DMS 273 treated with DMSO at 0.1 percent for 48 hours (cell line): ENCODE results near the gene NRXN2.

ENCODE experiments used
- DNase-seq: peaks from one replicate; lab custom pipeline; 2025; lab: John Stamatoyannopoulos, UW

Gene NRXN2

GRCh38 chr11:64743591-64744543, 20.9 kb upstream of the NRXN2 start, which contains the start of gene RASGRP2:
Gene RASGRP2 (minus strand): TSS chr11:64744142. CDS start chr11:64742866, 1,276 bp downstream.
- DNase-seq = no peak

DNA sequence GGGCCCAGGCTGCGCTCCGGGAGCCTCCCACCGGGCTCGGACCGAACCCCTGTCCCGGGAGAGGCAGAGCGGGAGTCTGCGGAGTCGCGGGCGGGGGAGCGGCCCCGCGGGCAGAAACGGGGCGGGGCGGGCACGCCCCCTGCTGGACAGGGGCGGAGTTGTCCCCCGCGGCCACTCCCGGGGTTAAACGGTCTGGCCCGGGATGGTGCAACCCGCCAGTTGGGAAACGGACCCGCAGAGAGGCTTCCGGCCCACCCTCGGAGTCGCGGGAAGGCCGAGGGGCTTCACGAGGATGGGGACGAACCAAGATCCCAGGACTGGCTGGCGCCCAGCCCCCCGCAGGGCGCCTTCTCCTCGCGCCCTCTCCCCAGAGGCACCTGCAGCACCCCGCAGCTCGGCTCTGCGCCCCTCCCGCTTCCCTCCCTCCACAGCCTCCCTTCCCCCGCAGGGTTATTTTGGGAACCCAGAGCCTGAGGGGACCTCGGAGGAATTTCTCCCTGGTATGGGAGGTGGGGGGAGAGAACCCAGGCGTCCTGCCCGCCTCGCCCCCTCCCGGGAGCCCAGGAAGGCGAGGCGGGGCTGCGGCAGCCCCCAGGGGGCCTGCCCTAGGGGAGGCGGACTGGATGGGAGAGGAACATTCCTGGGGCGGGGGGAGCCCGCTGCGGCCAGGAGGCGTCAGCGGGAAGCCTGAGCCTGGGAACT, 20.0 kb upstream of the NRXN2 start:
- no peak for DNase-seq

DNA sequence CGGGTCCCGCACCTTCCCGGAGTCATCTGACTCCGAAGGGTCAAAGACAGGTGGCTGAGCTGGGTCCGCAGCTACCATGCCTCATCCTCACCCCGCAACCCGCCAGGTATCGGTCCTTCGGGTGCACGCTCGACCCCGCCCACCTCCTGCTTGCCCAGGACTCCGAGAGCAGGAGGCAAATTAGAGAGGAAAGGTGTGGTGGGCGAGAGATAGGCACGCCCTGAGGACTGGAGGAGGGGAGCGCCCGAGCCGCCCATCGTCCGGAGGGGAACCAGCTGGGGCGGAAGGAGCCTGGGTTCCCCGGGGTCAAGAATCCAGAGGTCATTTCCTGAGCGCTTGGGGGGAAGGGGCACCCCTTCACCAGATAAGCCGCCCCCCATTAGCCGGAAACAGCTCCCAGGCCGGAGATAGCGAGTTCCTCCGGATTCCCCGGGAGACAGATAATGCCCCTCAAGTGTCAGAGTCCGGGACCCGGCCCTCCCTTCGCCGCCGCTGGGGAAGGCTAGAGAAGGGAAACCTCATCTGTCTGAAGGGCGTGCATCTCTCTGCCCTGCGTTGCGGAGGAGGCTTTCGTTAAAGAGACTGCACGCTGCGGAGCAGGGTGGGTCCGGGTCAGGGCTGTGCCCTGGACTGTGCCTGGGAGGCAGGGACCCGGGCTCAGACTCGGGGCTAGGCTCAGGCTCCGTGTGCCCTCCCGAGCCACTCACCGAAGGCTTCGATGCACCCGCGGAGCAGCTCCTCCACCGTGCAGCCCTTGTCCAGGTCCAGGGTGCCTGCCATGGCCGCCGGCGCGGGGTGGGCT, 19.3 kb upstream of the NRXN2 start:
- no peak for DNase-seq

DNA sequence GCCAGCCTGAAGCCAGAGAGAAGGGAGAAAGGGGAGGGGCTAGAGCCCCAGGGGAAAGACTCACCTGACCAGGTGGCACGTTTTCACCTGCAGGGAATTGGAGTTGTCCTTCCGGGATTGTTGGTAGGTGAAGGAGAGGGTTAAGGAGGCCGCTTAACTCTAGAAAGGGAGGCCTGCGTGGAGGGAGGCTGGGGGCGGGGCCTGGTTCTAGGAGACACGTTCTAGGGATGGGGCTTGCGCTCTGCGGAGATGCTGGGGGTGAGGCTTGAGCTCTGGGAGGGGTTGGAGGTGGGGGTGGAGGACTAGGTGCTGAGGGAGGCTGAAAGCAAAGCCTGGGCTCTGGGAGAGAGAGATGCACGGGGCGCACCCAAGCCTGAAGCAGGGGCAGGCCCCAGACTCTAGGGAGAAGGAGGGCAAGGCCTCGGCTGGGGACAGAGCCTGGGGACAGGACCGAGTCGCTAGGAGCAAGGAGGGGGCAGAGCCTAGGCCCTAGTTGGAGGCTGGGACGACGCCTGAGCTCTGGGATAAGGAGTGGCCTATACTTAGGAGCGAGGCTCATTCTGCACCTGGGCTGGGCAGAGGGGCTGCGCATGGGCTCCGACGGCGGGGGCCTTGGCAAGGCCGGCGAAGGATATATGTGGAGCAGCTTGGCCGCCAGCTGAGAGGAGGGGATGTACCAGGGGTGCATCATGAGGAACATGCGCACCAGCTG, 18.5 kb upstream of the NRXN2 start:
- no peak for DNase-seq

- DNase-seq = no peak
Observed at GRCh38 chr11:64739871-64740270, 16.9 kb upstream of the NRXN2 start.

DNA sequence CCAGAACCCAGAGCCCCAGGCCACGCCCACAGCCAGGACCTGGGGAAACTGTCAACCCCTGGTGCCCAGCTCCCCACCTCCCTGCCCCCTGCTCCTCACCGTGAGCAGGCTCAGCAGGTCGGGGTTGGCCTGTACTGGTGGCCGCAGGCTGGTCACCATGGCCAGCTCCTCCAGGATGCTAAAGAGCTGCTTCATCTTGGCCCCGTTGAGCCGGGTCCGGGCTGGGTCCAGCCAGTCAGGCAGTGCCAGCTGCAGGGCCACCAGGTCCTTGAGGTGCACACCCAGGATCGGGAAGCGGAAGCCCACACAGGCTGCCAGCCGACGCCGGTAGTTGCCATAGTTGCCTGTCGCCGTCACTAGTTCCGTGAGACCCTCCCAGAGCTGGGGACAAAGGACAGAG, 13.7 kb upstream of the NRXN2 start:
- no peak for DNase-seq

DNA sequence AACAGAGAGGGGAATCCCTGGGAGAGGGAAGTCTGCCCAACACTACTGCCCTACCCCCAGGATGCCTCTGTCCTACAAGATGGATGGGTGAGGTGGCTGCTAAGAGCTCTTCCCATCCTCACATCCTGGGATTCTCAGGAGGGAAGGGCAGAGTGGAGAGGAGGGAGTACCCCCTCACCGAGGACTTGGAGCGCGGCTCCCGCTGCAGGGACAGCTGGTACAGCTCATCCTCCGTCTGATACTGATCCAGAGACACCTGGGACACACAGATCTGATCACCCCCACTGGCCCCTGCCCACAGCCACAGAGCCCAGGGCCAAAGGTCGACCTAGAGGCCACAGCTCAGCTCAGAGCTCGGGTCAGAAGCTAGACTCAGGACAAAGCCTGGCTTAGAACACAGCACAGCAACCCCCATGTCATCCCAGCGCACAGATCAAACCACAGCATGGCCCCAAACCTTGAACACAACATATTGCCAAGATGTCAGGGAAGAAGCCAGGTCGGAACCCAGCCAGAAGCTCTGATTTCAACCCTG, 12.8 kb upstream of the NRXN2 start:
- no peak for DNase-seq

GRCh38 chr11:64734811-64735724, 12.1 kb upstream of the NRXN2 start:
- no peak for DNase-seq

- DNase-seq = no peak
Observed at GRCh38 chr11:64731601-64732000, 8.6 kb upstream of the NRXN2 start.

GRCh38 chr11:64729851-64730382, 6.9 kb upstream of the NRXN2 start:
- no peak for DNase-seq

GRCh38 chr11:64728757-64729365, 5.9 kb upstream of the NRXN2 start:
- DNase-seq = no peak

GRCh38 chr11:64726867-64727530, 4.0 kb upstream of the NRXN2 start:
- DNase-seq = no peak

GRCh38 chr11:64726211-64726641, 3.2 kb upstream of the NRXN2 start:
- DNase-seq = no peak

DNA sequence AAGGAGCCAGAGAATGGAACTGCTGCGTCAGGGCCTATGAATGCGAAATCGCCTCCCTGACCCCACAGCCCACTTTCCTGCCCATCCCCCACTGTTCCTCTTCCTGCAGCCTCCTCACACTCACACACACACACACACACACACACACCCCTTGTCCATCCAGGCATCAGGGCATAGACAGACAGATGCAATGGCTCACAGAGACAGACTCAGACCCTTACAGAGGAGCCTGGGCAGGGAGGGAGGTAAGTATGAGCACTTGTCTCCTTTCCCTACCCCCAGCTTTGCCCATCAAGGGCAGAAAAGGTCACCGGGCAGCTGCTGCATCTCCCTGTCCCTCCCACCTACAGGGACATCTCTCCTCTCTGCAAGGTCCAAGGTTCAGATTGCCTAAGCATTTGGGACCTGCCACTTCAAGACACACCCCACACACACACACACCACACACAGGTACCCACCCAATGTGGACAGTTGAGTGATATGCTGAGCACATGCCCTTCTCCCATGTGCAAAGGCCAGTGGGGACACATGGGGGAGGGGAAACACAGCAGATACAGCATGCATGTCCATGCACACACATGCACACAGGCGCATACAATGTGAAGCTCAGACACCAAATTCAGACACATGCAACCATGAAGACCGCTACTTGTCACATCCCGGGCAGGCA, 2.0 kb upstream of the NRXN2 start:
- DNase-seq = no peak

GRCh38 chr11:64723907-64724862, 1.2 kb upstream of the NRXN2 start:
- DNase-seq = no peak

DNA sequence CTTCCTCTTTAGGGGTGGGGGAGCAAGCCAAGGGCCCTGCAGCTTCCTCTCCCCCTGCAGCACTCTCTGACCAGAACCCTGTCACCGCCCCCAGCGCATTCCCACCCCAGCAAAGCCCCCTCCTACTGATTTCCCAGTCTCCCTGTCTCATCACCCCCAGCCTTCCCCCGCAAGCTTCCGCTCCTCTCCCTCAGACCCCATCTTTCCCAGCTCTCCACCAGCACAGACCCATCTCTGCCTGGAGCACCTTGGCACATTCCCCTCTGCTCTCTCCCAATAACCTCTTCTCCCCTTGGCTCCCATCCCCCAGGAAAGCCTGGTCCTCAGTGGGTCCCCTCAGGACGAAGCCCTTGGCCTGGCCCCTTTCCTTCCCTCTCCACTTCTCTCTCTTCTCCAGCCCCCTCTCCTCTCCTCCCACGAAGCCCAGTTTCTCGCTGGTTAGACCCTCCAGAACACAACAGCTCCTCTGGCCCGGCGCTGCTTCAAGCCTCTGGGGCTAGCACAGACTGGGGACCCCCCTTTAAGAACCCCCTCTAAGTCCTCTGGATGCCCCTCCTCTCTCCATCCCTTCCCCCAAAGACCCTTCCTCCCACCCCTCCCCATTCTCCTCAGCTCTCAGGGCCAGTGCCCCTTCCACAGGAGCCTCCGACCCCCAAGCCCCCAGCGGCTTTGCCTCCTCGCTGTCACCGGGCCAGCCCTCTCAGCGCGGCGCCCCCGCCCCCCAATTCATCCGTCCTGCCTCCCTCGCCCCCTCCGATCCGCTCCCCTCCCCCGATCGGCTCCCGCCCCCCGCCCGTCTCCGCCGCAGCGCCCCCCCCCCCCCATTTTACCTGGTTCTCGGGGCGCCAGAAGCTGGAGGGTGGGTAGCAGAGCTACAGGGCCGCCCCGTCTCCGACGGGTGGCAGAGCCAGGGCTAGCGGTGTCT, 594 bp downstream of the NRXN2 start:
- no peak for DNase-seq
